WTC11 (cell line): ENCODE measurements around the gene GDA. TPM values are rescaled to one million over a fixed set of nuclear protein-coding genes. Genes with fewer than 3 reads are reported as not detected.

Experiments used
- ATAC-seq: fragments of 200-7000 bp; cut with Tn5 transposase; 2 replicates; pipeline ENCODE4 v1.10.0; 2021; ENCODE audit warnings: mild to moderate bottlenecking, moderate library complexity
- CTCF ChIA-PET: fragments of 300-600 bp; sonication (Branson Sonifier 250); formaldehyde crosslinking; loops from one replicate; lab custom pipeline; 2021; ENCODE audit warnings: antibody characterized with exemption; lab: Charles Lee
- POLR2A ChIA-PET: fragments of 350-600 bp; sonication (Branson Sonifier 250); formaldehyde crosslinking; loops from one replicate; lab custom pipeline; 2021; ENCODE audit warnings: antibody characterized with exemption; lab: Charles Lee
- DNase-seq: peaks from one replicate; pipeline ENCODE4 v3.0.0; 2021; ENCODE audit warnings: low spot score
- H3K27ac Mint-ChIP-seq: 2 replicates; pipeline ENCODE4 v1.8.0; 2021; ENCODE audit warnings: mixed read lengths
- H3K27me3 Mint-ChIP-seq: 2 replicates; pipeline ENCODE4 v1.8.0; 2021; ENCODE audit warnings: low read depth, mild to moderate bottlenecking, moderate library complexity, mixed read lengths
- H3K36me3 Mint-ChIP-seq: 2 replicates; pipeline ENCODE4 v1.8.0; 2021; ENCODE audit warnings: mixed read lengths
- H3K4me1 Mint-ChIP-seq: 2 replicates; pipeline ENCODE4 v1.8.0; 2022; ENCODE audit warnings: mixed read lengths
- H3K4me3 Mint-ChIP-seq: 2 replicates; pipeline ENCODE4 v1.8.0; 2021; ENCODE audit warnings: mild to moderate bottlenecking, moderate library complexity, mixed read lengths
- H3K9me3 Mint-ChIP-seq: 2 replicates; pipeline ENCODE4 v1.8.0; 2021; ENCODE audit warnings: mixed read lengths
- ARID4B ChIP-seq: sonication (generic); formaldehyde crosslinking; IDR thresholded peaks from 2 replicates; pipeline ENCODE4 v1.8.0; 2023; ENCODE audit warnings: missing genetic modification reagents, mild to moderate bottlenecking, borderline replicate concordance
- ATF3 ChIP-seq: sonication (generic); formaldehyde crosslinking; conservative IDR thresholded peaks from 2 replicates; pipeline ENCODE4 v1.8.1; 2022; ENCODE audit warnings: mild to moderate bottlenecking, missing genetic modification reagents
- GRHL2 ChIP-seq: fragments of 250-450 bp; sonication (Bioruptor Pico); IDR thresholded peaks from 2 replicates; pipeline ENCODE4 v1.8.0; 2022; ENCODE audit warnings: mild to moderate bottlenecking, moderate library complexity; ENCODE audit not compliant: insufficient replicate concordance, severe bottlenecking
- GTF2I ChIP-seq: fragments of 250-450 bp; sonication (Bioruptor Pico); conservative IDR thresholded peaks from 2 replicates; pipeline ENCODE4 v1.4.0; 2021; ENCODE audit warnings: mild to moderate bottlenecking
- IRF2 ChIP-seq: sonication (generic); formaldehyde crosslinking; IDR thresholded peaks from 2 replicates; pipeline ENCODE4 v1.8.0; 2022; ENCODE audit warnings: low read depth, missing genetic modification reagents, borderline replicate concordance
- PRDM15 ChIP-seq: sonication (generic); formaldehyde crosslinking; IDR thresholded peaks from 2 replicates; pipeline ENCODE4 v1.8.0; 2022; ENCODE audit warnings: missing genetic modification reagents
- PREB ChIP-seq: sonication (generic); formaldehyde crosslinking; IDR thresholded peaks from 2 replicates; pipeline ENCODE4 v1.8.1; 2022; ENCODE audit warnings: mild to moderate bottlenecking, missing genetic modification reagents, moderate library complexity, borderline replicate concordance
- STAT6 ChIP-seq: sonication (generic); formaldehyde crosslinking; conservative IDR thresholded peaks from 2 replicates; pipeline ENCODE4 v1.8.1; 2023; ENCODE audit warnings: mild to moderate bottlenecking, low read depth, missing genetic modification reagents, moderate library complexity
- TCF7 ChIP-seq: sonication (generic); formaldehyde crosslinking; IDR thresholded peaks from 2 replicates; pipeline ENCODE4 v1.8.0; 2022; ENCODE audit warnings: mild to moderate bottlenecking, low read depth, missing genetic modification reagents, moderate library complexity
- ZMAT4 ChIP-seq: fragments of 250-450 bp; sonication (Bioruptor Pico); IDR thresholded peaks from 2 replicates; pipeline ENCODE4 v1.9.0; 2021; ENCODE audit warnings: mild to moderate bottlenecking
- ZNF121 ChIP-seq: sonication (generic); formaldehyde crosslinking; IDR thresholded peaks from 2 replicates; pipeline ENCODE4 v1.8.0; 2023; ENCODE audit warnings: missing genetic modification reagents
- ZNF138 ChIP-seq: sonication (generic); formaldehyde crosslinking; conservative IDR thresholded peaks from 2 replicates; pipeline ENCODE4 v1.8.1; 2022; ENCODE audit warnings: mild to moderate bottlenecking, moderate library complexity, missing genetic modification reagents
- ZNF232 ChIP-seq: sonication (generic); formaldehyde crosslinking; IDR thresholded peaks from 2 replicates; pipeline ENCODE4 v1.8.0; 2022; ENCODE audit warnings: mild to moderate bottlenecking, missing genetic modification reagents
- ZNF317 ChIP-seq: sonication (generic); formaldehyde crosslinking; IDR thresholded peaks from 2 replicates; pipeline ENCODE4 v1.8.1; 2023; ENCODE audit warnings: low read depth, mild to moderate bottlenecking, moderate library complexity, missing genetic modification reagents, borderline replicate concordance
- ZNF396 ChIP-seq: fragments of 250-450 bp; sonication (Bioruptor Pico); IDR thresholded peaks from 2 replicates; pipeline ENCODE4 v1.8.0; 2021; ENCODE audit warnings: mild to moderate bottlenecking, moderate library complexity, borderline replicate concordance
- total RNA-seq: library from RNA; stranded (reverse); gene quantifications from 3 replicates; pipeline ENCODE4 v1.2.3, GENCODE V29; 2021

The GDA gene
- total RNA-seq, 1 experiment from 2014 or later = 0.68 TPM

GRCh38 chr9:72169178-72169577 is 19.9 kb downstream of the GDA start:
- no peaks in the 10 kb centered on the region for H3K4me1 Mint-ChIP-seq
- TF ChIP-seq ARID4B (CRISPR knock-in tag) = no peak
- ChIA-PET CTCF (interaction anchor here (1.0 kb wide), 1 partner anchor 145 kb away, joined by 3 read pairs; no protein-coding TSS in a partner anchor), POLR2A (no interaction called here)
- H3K4me3 Mint-ChIP-seq = no peak overlapping the region
- peaks cover 9% of the 10 kb centered on the region for H3K9me3 Mint-ChIP-seq
- DNase-seq (no peak), ATAC-seq (no peak)
- H3K27ac Mint-ChIP-seq = no peak overlapping the region
- no peaks in the 10 kb centered on the region for H3K27me3 Mint-ChIP-seq
- H3K36me3 Mint-ChIP-seq = no peaks in the 10 kb centered on the region

GRCh38 chr9:72173080-72173479 is 23.8 kb downstream of the GDA start:
- POLR2A ChIA-PET = no interaction called here
- ATAC-seq (no peak), DNase-seq (no peak)
- H3K27ac Mint-ChIP-seq = no peak overlapping the region
- no peaks in the 10 kb centered on the region for H3K36me3 Mint-ChIP-seq
- TF ChIP-seq ZNF317 (CRISPR knock-in tag) = no peak
- no peak for TF ChIP-seq ATF3 (CRISPR knock-in tag)
- TF ChIP-seq PREB (CRISPR knock-in tag) = no peak
- TF ChIP-seq GRHL2 (CRISPR knock-in tag) = no peak
- no peak for TF ChIP-seq ZNF121 (CRISPR knock-in tag)
- no peak for TF ChIP-seq ZMAT4
- TF ChIP-seq GTF2I (CRISPR knock-in tag) = no peak
- TF ChIP-seq IRF2 = no peak
- TF ChIP-seq TCF7 (CRISPR knock-in tag) = no peak
- TF ChIP-seq PRDM15 (CRISPR knock-in tag) = no peak
- TF ChIP-seq ZNF396 (CRISPR knock-in tag) = no peak
- TF ChIP-seq STAT6 (CRISPR knock-in tag) = no peak
- no peak for TF ChIP-seq ZNF232 (CRISPR knock-in tag)
- no peak for TF ChIP-seq ZNF138
- CTCF ChIA-PET = no interaction called here
- H3K4me1 Mint-ChIP-seq = no peaks in the 10 kb centered on the region
- no peak overlapping the region for H3K4me3 Mint-ChIP-seq
- no peaks in the 10 kb centered on the region for H3K27me3 Mint-ChIP-seq
- peaks cover 5% of the 10 kb centered on the region; the same call in 1 of the 2 replicates for H3K9me3 Mint-ChIP-seq
